ENCODE results near the gene TAB2. TPM values are rescaled to one million over a fixed set of nuclear protein-coding genes. Genes with fewer than 3 reads are reported as not detected.

The TAB2 gene
- total RNA-seq, 1 experiment from 2014 or later: 43.6 TPM

DNA sequence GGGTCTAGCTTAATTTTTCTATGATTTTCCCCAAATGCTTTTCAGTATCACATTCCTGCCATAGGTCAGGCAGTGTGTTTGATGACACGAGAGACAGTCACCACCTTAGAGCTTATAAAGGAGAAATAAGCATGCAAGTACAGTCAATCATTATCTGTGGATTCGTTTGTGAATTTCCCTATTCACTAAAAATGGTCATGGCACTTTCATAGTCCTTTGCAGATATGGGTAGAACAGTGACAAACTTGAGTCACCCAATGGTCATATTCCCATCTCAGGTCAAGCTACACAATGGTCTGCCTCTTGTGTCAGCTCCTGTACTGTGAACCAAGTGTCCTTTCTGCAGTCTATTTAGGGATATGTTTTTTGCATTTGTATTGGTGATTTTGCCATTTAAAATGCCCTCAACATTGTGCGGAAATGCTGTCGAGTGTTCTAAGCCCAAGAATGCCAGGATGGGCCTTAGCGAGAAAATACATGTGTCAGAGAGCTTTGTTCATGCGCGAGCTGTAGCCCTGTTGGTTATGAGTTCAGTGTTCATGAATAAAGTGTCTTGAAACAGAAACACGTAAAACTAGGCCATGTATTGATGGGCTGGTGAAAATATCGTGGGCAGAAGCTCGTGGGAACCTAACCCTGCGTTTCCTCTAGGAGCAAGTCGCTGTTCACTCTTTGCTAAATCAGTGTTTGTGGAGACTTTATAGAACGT lies 102.3 kb downstream of the TAB2 start:
- no peak for DNase-seq
- ChIA-PET POLR2A (no interaction called here), CTCF (no interaction called here)
- no peak overlapping the region for H3K27ac Mint-ChIP-seq (ENCODE audit: unreplicated experiment)
- H3K27me3 Mint-ChIP-seq (ENCODE audit: insufficient read depth, unreplicated experiment): no peaks in the 10 kb centered on the region
- H3K9me3 ChIP-seq: no peaks in the 10 kb centered on the region
- peaks cover 6% of the 10 kb centered on the region for H3K36me3 Mint-ChIP-seq (ENCODE audit: insufficient read depth, unreplicated experiment)
- H3K36me3 ChIP-seq (ENCODE audit: control insufficient read depth, insufficient read depth, low read length): no peaks in the 10 kb centered on the region
- BruUV-seq (replicated peaks): no TSS peak
- TF ChIP-seq, protein P1, sequence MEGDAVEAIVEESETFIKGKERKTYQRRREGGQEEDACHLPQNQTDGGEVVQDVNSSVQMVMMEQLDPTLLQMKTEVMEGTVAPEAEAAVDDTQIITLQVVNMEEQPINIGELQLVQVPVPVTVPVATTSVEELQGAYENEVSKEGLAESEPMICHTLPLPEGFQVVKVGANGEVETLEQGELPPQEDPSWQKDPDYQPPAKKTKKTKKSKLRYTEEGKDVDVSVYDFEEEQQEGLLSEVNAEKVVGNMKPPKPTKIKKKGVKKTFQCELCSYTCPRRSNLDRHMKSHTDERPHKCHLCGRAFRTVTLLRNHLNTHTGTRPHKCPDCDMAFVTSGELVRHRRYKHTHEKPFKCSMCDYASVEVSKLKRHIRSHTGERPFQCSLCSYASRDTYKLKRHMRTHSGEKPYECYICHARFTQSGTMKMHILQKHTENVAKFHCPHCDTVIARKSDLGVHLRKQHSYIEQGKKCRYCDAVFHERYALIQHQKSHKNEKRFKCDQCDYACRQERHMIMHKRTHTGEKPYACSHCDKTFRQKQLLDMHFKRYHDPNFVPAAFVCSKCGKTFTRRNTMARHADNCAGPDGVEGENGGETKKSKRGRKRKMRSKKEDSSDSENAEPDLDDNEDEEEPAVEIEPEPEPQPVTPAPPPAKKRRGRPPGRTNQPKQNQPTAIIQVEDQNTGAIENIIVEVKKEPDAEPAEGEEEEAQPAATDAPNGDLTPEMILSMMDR (IDR thresholded peaks at IDR 0.05; ENCODE audit: insufficient read depth in 1 of 2, low read depth in 1 of 2, low read length in 1 of 2, severe bottlenecking in 1 of 2, unreplicated experiment in 1 of 2): no peak
- no peaks in the 10 kb centered on the region for H3K9me3 Mint-ChIP-seq (ENCODE audit: unreplicated experiment)
- H3K4me3 ChIP-seq (ENCODE audit: low read depth, low read length): no peak overlapping the region
- no peaks in the 10 kb centered on the region for H3K27me3 ChIP-seq (replicated peaks; ENCODE audit: control insufficient read depth, insufficient read depth, low read length)
- H3K4me1 Mint-ChIP-seq (ENCODE audit: low read depth, unreplicated experiment): peaks cover 6% of the 10 kb centered on the region
- H3K4me1 ChIP-seq: no peaks in the 10 kb centered on the region
- intact Hi-C loops (cut with micrococcal nuclease; ENCODE audit: unreplicated experiment): no loop called here
- no peak overlapping the region for H3K4me3 Mint-ChIP-seq (ENCODE audit: unreplicated experiment)

DNA sequence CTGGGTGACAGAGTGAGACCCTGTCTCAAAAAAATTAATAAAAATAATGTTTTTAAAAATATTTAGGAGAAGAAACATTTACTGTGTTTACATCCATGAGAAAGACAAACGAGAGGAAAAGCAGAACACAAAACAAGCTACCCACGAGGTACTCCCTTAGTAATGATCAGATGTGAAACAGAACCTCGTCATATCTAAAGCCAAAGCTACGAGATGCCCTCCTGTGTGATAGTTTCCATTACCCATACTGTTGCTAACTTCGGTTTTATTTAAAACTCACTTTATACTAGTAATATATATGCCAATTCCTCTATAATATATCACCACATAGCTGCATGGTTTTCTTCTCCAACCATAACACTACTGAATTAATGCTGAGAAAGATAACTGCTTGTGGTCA lies 103.6 kb downstream of the TAB2 start:
- TF ChIP-seq, protein P1 (IDR thresholded peaks at IDR 0.05; ENCODE audit: insufficient read depth in 1 of 2, low read depth in 1 of 2, low read length in 1 of 2, severe bottlenecking in 1 of 2, unreplicated experiment in 1 of 2): no peak
- intact Hi-C loops (cut with micrococcal nuclease; ENCODE audit: unreplicated experiment): no loop called here
- H3K4me3 Mint-ChIP-seq (ENCODE audit: unreplicated experiment): no peak overlapping the region
- no peaks in the 10 kb centered on the region for H3K9me3 Mint-ChIP-seq (ENCODE audit: unreplicated experiment)
- no peak overlapping the region for H3K27ac Mint-ChIP-seq (ENCODE audit: unreplicated experiment)
- POLR2A ChIA-PET: no interaction called here
- no peak for DNase-seq
- H3K36me3 Mint-ChIP-seq (ENCODE audit: insufficient read depth, unreplicated experiment): peaks cover 6% of the 10 kb centered on the region
- Histone ChIP-seq H3K4me1 (no peaks in the 10 kb centered on the region), H3K36me3 (ENCODE audit: control insufficient read depth, insufficient read depth, low read length) (no peaks in the 10 kb centered on the region), H3K9me3 (no peaks in the 10 kb centered on the region), H3K4me3 (ENCODE audit: low read depth, low read length) (no peak overlapping the region), H3K27me3 (replicated peaks; ENCODE audit: control insufficient read depth, insufficient read depth, low read length) (no peaks in the 10 kb centered on the region)
- CTCF ChIA-PET: no interaction called here
- no TSS peak for BruUV-seq (replicated peaks)
- H3K4me1 Mint-ChIP-seq (ENCODE audit: low read depth, unreplicated experiment): peaks cover 6% of the 10 kb centered on the region
- no peaks in the 10 kb centered on the region for H3K27me3 Mint-ChIP-seq (ENCODE audit: insufficient read depth, unreplicated experiment)

DNA sequence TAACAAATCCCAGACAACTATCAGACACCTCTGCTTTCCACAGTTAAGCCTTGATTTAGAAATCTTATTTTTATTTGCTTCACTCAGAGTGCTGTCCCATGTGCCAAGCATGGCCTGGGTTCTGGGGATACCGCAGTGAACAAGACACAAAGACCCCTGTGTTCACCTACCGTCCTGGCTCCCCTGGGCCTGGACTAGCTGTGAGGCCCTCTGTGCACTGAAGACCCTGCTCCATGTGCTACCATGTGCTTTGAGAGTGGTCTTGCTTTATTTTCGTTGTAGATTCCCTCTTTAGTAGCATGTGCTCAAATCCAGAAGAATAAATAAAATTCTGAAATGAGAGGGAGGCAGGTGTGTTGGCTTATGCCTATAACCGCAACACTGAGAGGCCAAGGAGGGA lies 105.1 kb downstream of the TAB2 start:
- Mint-ChIP-seq H3K9me3 (ENCODE audit: unreplicated experiment) (no peaks in the 10 kb centered on the region), H3K27me3 (ENCODE audit: insufficient read depth, unreplicated experiment) (no peaks in the 10 kb centered on the region), H3K4me1 (ENCODE audit: low read depth, unreplicated experiment) (peaks cover 6% of the 10 kb centered on the region), H3K4me3 (ENCODE audit: unreplicated experiment) (no peak overlapping the region), H3K27ac (ENCODE audit: unreplicated experiment) (no peak overlapping the region), H3K36me3 (ENCODE audit: insufficient read depth, unreplicated experiment) (no peaks in the 10 kb centered on the region)
- Histone ChIP-seq H3K9me3 (no peaks in the 10 kb centered on the region), H3K27me3 (replicated peaks; ENCODE audit: control insufficient read depth, insufficient read depth, low read length) (no peaks in the 10 kb centered on the region), H3K36me3 (ENCODE audit: control insufficient read depth, insufficient read depth, low read length) (no peaks in the 10 kb centered on the region), H3K4me1 (no peaks in the 10 kb centered on the region), H3K4me3 (ENCODE audit: low read depth, low read length) (no peak overlapping the region)
- ChIA-PET CTCF (no interaction called here), POLR2A (no interaction called here)
- intact Hi-C loops (cut with micrococcal nuclease; ENCODE audit: unreplicated experiment): no loop called here
- TF ChIP-seq, protein P1 (IDR thresholded peaks at IDR 0.05; ENCODE audit: insufficient read depth in 1 of 2, low read depth in 1 of 2, low read length in 1 of 2, severe bottlenecking in 1 of 2, unreplicated experiment in 1 of 2): no peak
- no TSS peak for BruUV-seq (replicated peaks)
- no peak for DNase-seq

Measured in Caco-2 (cell line).